Measurements from ENCODE around the gene LIG3.
A peak's percentile ranks its signal among the peaks of the same experiment; 100 is the strongest.
"Not testable (repeated sequence)": the region's sequence is repeated elsewhere in the genome, so short reads cannot be mapped to it uniquely, and the experiment has no call there.

The LIG3 gene

DNA sequence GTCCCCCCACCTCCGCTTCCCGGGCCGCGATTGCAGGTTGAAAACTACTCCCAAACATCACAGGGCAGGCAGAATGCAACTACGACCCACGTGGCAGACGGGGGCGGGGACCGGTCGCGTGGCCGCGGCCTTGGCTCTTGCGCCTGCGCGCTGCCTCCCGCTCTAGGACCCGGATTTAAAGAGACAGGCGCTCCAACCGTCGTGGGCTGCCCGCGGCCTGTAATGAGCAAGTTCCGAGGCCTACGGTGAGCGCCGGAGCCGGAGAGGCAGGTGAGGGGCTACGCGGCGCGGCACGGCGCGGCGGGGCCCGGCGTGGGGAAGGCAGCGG, at the start of gene LIG3:
TSS of gene LIG3 (plus strand) at position 160 of the 328 bp plus-strand sequence. CDS start 2,494 bp downstream, outside the sequence.
- peak; percentile 92 for DNase-seq

DNA sequence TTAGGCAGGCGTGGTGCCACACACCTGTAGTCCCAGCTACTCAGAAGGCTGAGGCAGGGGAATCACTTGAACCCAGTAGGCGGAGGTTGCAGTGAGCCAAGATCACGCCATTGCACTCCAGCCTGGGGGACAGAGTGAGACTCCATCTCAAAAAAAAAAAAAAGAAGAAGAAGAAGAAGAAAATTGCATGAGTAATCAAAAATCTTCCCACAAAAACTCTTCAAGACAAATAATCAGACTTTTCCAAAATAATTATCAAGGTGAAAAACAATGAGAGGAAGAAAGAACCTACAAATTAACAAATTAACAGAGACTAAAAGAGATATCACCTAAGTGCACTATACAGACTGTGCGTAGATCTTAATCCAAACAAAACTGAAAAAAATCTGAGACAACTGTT, 29.5 kb upstream of the LIG3 start:
- DNase-seq = not testable (repeated sequence)

- no peak for DNase-seq
These were observed 21.9 kb upstream of the LIG3 start for GRCh38 chr17:34958438-34958837.

- peak; percentile 79 for DNase-seq
These were observed 19.0 kb upstream of the LIG3 start, which contains the start of the genes CCT6B and ZNF830 for GRCh38 chr17:34961093-34961911. CCT6B (minus strand) TSS chr17:34961460; CDS start chr17:34961393, 67 bp downstream. ZNF830 (plus strand) TSS chr17:34961540; CDS start chr17:34961567, 27 bp downstream.

GRCh38 chr17:34974179-34974578, 6.1 kb upstream of the LIG3 start:
- no peak for DNase-seq

DNA sequence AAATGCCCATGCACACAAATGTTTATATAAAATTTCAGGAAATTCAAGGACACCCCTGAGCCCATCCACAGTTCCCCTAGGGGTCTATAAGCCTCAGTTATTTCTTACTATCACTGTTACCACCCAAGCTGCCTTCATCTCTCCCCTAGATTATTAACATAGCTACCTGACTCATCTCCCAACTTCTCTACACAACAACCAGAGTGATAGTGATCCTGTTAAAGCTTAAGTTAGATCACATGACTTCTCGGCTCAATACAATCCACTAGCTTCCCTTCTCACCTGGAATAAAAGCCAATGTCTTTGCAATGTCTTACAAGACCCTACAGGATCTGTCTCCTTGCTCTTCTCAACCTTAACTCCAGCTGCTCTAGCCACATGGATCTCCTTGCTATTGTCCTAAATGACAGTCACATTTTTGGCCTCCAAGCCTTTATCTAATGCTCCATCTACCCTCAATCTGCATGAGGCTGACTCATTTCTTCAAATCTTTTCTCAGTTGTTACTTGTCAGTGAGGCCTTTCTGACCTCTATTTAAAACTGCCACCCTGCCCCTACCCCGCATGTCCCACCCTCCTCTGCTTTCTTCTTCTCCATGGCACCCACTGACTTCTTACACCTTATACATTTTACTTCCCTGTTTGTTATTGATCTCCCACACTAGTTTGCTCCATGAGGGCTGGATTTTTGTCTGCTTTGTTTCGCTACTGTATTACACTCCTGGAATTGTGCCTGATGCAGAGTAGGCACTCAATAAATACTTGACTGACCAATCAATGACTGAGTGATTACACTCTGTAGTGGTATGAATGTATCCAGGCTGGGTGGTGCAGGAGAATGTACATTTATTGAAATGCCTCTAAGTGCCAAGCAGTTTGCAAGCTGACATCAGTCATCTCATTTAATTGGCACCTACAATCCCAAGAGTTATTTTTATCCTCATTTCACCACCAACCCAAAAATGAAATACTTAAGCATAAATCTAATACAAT, 5.2 kb upstream of the LIG3 start:
- DNase-seq = no peak

GRCh38 chr17:34979153-34979552, 1.2 kb upstream of the LIG3 start:
- DNase-seq = no peak

DNA sequence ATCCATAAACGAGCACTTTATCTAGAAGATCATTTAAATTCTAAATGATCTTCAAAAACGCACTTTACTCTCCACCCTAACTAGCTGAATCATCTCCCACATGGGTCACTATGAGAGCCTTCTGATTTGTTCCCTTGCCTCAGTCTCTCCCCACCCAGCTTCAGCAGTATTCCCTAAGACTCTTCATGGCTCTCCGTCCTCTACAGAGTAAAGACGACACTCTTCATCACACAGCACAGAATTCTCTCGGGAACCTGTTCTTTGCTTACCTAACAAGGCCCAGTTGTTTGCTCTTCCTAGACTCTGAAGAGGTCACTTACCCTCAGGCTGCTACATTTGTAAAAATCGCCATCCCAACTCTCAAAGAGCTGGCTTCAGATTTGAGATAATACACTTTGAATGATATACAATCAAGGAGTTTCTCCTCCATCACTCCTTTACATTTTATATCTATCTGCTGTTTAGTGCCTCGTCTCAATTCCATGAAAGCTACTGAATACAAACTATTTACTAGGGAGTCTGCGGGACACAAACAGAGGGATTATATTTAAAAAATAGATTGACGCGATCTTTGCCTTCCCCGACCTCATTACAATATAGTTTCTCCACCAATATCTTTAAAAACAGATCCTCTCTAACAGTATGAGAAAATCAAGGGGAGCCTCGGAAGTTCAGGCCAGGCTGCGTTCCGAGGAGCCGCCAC, 511 bp upstream of the LIG3 start:
- DNase-seq = no peak

- DNase-seq = peak; percentile 38
These were observed 597 bp downstream of the LIG3 start for GRCh38 chr17:34980681-34981537.

GRCh38 chr17:34981538-34982241, 1.4 kb downstream of the LIG3 start:
- no peak for DNase-seq

GRCh38 chr17:34987232-34987631, 6.9 kb downstream of the LIG3 start:
- no peak for DNase-seq

GRCh38 chr17:34988644-34989043, 8.3 kb downstream of the LIG3 start:
- DNase-seq = no peak

GRCh38 chr17:34989473-34989872, 9.2 kb downstream of the LIG3 start:
- no peak for DNase-seq

- DNase-seq = no peak
These were observed 10.6 kb downstream of the LIG3 start for GRCh38 chr17:34990921-34991365.

- no peak for DNase-seq
These were observed 11.3 kb downstream of the LIG3 start for GRCh38 chr17:34991606-34992005.

DNA sequence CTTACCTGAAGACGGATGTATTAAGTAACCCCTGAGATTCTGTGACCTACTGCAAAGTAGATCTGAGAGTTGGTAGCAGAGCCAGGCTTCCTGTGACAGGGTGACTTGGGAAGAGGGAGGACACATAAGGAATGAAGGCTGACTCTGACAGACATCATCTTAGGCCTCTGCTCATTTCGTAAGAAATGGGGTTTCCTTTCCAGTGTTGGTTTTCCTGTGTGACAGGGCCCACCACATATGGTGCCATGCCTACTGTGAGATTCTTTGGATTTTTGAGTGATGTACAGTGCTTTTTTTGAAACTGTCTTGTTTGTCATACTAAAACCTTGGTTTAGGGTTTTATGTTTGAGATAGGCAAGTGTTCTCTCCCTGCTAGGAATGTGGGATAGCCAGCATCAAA, 12.7 kb downstream of the LIG3 start:
- DNase-seq = no peak

DNA sequence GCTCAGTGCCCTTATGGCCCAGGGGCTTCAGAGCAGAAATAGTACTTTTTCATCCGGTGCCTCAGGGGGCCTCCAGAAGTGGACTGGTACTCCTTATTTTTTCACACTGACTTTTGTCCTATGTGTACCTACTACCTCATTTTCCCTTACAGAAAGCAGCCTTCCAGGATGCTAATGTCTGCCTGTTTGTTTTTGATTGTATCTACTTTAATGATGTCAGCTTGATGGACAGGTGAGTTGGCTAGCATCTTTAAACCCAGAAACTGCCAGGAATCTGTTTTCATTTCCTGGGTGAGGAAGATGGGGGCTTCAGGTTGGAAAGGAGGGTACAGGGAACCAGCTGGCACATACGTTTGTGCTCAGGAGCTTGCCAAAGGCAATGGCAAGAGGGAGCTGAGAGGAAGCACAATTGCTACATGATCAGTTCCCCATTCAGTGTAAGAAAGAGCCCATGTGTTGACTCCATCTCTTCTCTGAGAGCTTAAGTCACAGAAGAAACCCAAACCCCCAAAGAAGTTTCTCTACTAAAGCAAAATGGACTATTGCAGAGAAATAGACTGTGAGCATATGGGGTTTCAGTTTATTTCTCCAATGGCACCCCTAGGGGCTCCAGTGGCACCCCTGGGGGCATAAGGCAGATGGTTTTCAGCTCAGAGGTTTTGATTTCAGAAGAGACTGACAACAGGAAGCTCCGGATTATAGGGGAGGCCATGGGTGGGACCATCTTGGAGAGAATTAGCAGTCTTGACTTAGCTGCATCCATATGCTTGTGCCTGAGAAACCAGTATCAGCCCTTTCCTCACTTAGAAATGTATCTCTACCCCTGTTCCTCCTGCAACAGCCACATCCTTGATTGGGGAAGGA, 16.3 kb downstream of the LIG3 start:
- DNase-seq = no peak

DNA sequence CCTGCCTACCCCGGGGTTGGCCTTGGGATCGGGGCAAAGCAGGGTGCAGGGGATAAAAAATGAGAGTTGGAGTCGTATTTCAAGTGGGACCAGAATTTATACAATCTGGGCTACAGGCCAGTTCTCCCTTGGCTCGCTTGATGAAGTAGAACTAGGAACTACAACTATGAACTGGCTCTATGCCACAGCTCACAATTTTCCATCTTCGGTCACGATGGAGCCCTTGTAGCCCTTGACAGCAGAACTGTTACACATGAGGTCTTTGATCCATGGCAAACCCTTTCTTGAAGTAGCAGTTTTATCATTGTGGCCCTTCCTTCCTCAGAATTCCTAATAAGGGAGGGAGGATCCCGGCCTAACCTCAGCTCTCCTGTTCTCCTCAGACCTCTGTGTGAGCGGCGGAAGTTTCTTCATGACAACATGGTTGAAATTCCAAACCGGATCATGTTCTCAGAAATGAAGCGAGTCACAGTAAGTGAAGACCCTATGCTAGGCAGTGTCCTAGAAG, 17.1 kb downstream of the LIG3 start:
- no peak for DNase-seq

GRCh38 chr17:34998205-34998604, 17.9 kb downstream of the LIG3 start:
- peak; percentile 12 for DNase-seq

- DNase-seq = no peak
These were observed 19.1 kb downstream of the LIG3 start for GRCh38 chr17:34999456-34999855.

Measured in NCI-H526 treated with DMSO at 0.1 percent for 48 hours (cell line).